OCI-LY3 (cell line): ENCODE data around the gene SECISBP2.

Source experiments
- H2AFZ ChIP-seq: fragments of 200-600, 300-600 bp; shearing (Covaris generic); 2 replicates; pipeline ENCODE4 v1.6.0; 2014; ENCODE audit warnings: antibody characterized with exemption, low read depth, low read length
- H3K27ac ChIP-seq: fragments of 200-600, 300-600 bp; sonication (generic); 2 replicates; pipeline ENCODE4 v1.5.1; 2014; ENCODE audit warnings: mild to moderate bottlenecking, low read length, moderate library complexity, mixed read lengths
- H3K27me3 ChIP-seq: fragments of 200-600, 300-600 bp; sonication (generic); 2 replicates; pipeline ENCODE4 v1.6.1; 2014; ENCODE audit warnings: low read depth, low read length, mixed read lengths
- H3K36me3 ChIP-seq: fragments of 200-600, 300-600 bp; sonication (generic); replicated peaks from 2 replicates; pipeline ENCODE3; 2014; ENCODE audit warnings: low read depth, low read length, mixed read lengths
- H3K4me1 ChIP-seq: fragments of 300-600, 200-600 bp; sonication (generic); 2 replicates; pipeline ENCODE4 v1.6.1; 2014; ENCODE audit warnings: low read length, mixed read lengths
- H3K4me2 ChIP-seq: fragments of 200-600, 300-600 bp; sonication (generic); 2 replicates; pipeline ENCODE4 v1.6.1; 2014; ENCODE audit warnings: low read length, mixed read lengths
- H3K4me3 ChIP-seq: fragments of 300-600, 200-600 bp; sonication (generic); 2 replicates; pipeline ENCODE4 v1.5.1; 2014; ENCODE audit warnings: antibody characterized with exemption, mild to moderate bottlenecking, low read length, moderate library complexity
- H3K79me2 ChIP-seq: fragments of 300-600, 200-600 bp; shearing (Covaris generic); 2 replicates; pipeline ENCODE4 v1.6.1; 2014; ENCODE audit warnings: mild to moderate bottlenecking, low read length, mixed read lengths
- H3K9ac ChIP-seq: fragments of 300-600, 200-600 bp; shearing (Covaris generic); 2 replicates; pipeline ENCODE4 v1.6.0; 2014; ENCODE audit warnings: mild to moderate bottlenecking, low read length, moderate library complexity
- H3K9me3 ChIP-seq: fragments of 200-600, 300-600 bp; shearing (Covaris generic); 2 replicates; pipeline ENCODE4 v1.6.1; 2014; ENCODE audit warnings: low read length, mixed read lengths; ENCODE audit not compliant: insufficient read depth
- H4K20me1 ChIP-seq: fragments of 200-600, 300-600 bp; sonication (generic); 2 replicates; pipeline ENCODE4 v1.6.1; 2016; ENCODE audit warnings: low read length, mixed read lengths; ENCODE audit not compliant: insufficient read depth
- CTCF ChIP-seq: fragments of 200-600, 300-600 bp; sonication (generic); IDR thresholded peaks from 2 replicates; pipeline ENCODE4 v1.5.1; 2014; ENCODE audit warnings: antibody characterized with exemption, low read length, low read depth
- EZH2phosphoT487 ChIP-seq: fragments of 200-600 bp; shearing (Covaris generic); IDR thresholded peaks from 2 replicates; pipeline ENCODE4 v1.6.1; 2018; ENCODE audit warnings: antibody characterized with exemption, mixed run types, low read depth

The SECISBP2 gene

GRCh38 chr9:89353989-89354388, 35.7 kb downstream of the SECISBP2 start:
- H3K4me3 ChIP-seq, result no peak overlapping the region
- TF ChIP-seq EZH2phosphoT487 (no peak), CTCF (no peak)
- H3K27me3 ChIP-seq, result no peaks in the 10 kb centered on the region
- no peak overlapping the region for H3K9ac ChIP-seq
- H4K20me1 ChIP-seq, result no peaks in the 10 kb centered on the region
- H2AFZ ChIP-seq, result no peak overlapping the region
- no peaks in the 10 kb centered on the region for H3K4me1 ChIP-seq
- H3K79me2 ChIP-seq, result no peaks in the 10 kb centered on the region
- H3K9me3 ChIP-seq, result no peaks in the 10 kb centered on the region
- peaks cover 62% of the 10 kb centered on the region for H3K36me3 ChIP-seq
- H3K4me2 ChIP-seq, result no peak overlapping the region
- H3K27ac ChIP-seq, result no peak overlapping the region

DNA sequence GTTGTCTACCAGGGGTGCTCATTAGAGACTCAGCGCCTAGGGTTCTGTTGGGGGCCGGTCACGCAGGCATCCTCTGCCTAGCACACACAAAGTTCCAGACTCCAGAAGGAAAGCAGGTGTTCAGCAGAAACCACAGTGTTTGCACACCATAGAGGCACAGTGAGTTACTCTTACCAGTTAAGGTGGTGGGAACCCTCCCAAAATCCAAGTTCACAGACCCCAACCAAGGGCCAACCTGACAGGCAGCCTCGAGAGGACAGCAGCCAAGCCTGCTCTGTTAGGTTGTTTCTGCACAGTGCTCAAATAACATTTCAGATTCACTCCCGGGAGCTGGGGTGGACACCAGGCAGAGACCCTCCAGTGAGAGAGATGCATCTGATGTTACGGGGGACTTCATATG, 36.2 kb downstream of the SECISBP2 start:
- Histone ChIP-seq H3K4me1 (no peaks in the 10 kb centered on the region), H3K4me3 (no peak overlapping the region), H4K20me1 (no peaks in the 10 kb centered on the region), H3K4me2 (no peak overlapping the region), H3K36me3 (peaks cover 62% of the 10 kb centered on the region), H3K9ac (no peak overlapping the region), H3K27me3 (no peaks in the 10 kb centered on the region), H2AFZ (no peak overlapping the region), H3K9me3 (no peaks in the 10 kb centered on the region), H3K27ac (no peak overlapping the region), H3K79me2 (no peaks in the 10 kb centered on the region)
- TF ChIP-seq CTCF (no peak), EZH2phosphoT487 (no peak)

DNA sequence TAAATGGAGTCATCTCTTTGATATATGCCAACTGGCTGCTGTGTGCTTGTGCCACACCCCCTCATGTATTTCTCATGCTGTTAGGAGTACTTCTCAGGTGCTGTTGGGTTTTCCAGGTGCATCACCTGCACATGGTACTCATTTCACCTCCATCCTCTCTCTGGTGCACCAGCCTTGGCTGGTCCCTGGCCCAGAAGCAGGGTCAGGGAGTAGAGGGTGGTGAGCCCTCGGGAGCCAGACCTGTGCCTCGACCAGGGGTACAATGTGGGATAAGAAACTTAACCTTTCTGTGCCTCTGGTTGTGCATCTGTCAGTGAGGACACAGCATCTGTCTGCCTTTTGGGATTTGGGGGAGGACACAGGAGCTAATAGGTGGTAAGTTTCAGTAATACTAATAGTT, 38.5 kb downstream of the SECISBP2 start:
- Histone ChIP-seq H4K20me1 (no peaks in the 10 kb centered on the region), H3K9ac (no peak overlapping the region), H3K9me3 (no peaks in the 10 kb centered on the region), H3K36me3 (peaks cover 68% of the 10 kb centered on the region), H3K4me2 (no peak overlapping the region), H3K27me3 (no peaks in the 10 kb centered on the region), H3K79me2 (no peaks in the 10 kb centered on the region), H3K27ac (no peak overlapping the region), H3K4me1 (no peaks in the 10 kb centered on the region), H2AFZ (no peak overlapping the region), H3K4me3 (no peak overlapping the region)
- TF ChIP-seq EZH2phosphoT487 (no peak), CTCF (no peak)

- no peak overlapping the region for H3K4me3 ChIP-seq
- no peak overlapping the region for H3K4me2 ChIP-seq
- TF ChIP-seq EZH2phosphoT487 (no peak), CTCF (no peak)
- no peaks in the 10 kb centered on the region for H3K9me3 ChIP-seq
- no peak overlapping the region for H2AFZ ChIP-seq
- peaks cover 69% of the 10 kb centered on the region for H3K36me3 ChIP-seq
- no peaks in the 10 kb centered on the region for H3K79me2 ChIP-seq
- H3K9ac ChIP-seq, result no peak overlapping the region
- H4K20me1 ChIP-seq, result no peaks in the 10 kb centered on the region
- no peaks in the 10 kb centered on the region for H3K27me3 ChIP-seq
- H3K4me1 ChIP-seq, result no peaks in the 10 kb centered on the region
- no peak overlapping the region for H3K27ac ChIP-seq
Observed at GRCh38 chr9:89357331-89358197, 39.3 kb downstream of the SECISBP2 start.
